ENCODE measurements around the gene PSMD13.

DNA sequence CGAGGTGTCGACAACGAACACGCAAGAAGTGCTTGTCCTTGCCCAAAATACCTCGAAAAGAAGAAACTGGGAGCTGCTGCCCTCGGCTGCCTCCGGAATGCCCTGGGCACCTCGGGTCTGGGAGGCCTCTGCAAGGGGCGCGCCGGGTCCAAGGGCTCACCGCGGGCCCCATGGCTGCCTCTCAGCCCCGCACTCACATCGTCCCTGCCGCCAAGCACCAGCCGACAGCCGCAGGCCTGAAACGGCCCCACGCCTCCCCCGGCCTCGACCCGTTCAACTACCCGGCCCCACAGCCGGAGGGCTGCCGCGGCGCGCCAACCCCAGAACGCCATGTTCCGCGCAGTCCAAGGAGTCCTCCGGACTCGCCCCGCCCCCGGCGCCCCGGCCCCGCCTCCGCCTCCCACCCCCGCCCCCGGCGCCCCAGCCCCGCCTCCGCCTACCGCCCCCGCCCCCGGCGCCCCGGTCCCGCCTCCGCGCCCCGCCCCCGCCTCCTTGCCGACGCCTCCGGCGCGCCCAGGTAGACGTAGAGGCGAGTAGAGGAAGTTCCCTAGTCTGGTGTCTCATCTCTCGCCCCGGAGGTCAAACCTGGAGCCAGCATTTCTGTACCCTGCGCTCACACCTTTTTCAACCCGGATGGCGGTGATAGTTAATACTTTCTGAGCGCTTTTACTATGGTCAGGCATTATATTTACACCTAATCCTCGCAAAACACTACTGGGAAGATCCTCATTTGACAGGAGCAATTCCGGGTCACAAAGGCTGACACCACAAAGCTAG is 591 bp upstream of the PSMD13 start, which contains the start of gene SIRT3:
- TF ChIP-seq HNF4G (IDR thresholded peaks at IDR 0.05) (no peak), RXRA (IDR thresholded peaks at IDR 0.05) (peak in 1 of 2 donors; percentile 27), CTCF (IDR thresholded peaks at IDR 0.05; ENCODE audit: low read depth, low read length, missing input control) (peak; percentile 37), RAD21 (IDR thresholded peaks at IDR 0.05) (peak in 1 of 2 donors; percentile 3), TAF1 (conservative IDR thresholded peaks at IDR 0.05) (no peak), REST (IDR thresholded peaks at IDR 0.05) (no peak), FOXA1 (IDR thresholded peaks at IDR 0.05) (no peak), EGR1 (IDR thresholded peaks at IDR 0.05; ENCODE audit: low read depth in 2 of 2) (peak; percentile 58 to 66)
- TF ChIP-seq, protein P1, sequence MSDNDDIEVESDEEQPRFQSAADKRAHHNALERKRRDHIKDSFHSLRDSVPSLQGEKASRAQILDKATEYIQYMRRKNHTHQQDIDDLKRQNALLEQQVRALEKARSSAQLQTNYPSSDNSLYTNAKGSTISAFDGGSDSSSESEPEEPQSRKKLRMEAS (IDR thresholded peaks at IDR 0.05): peak; percentile 23

All from liver (tissue), 3 donors.